HG02623 (cell line): ENCODE data around the gene PRAMEF13.
"Not testable (repeated sequence)": the region's sequence is repeated elsewhere in the genome, so short reads cannot be mapped to it uniquely, and the experiment has no call there.

Experiments
- ATAC-seq: cut with Tn5 transposase; IDR thresholded peaks from one replicate; pipeline ENCODE4 v1.9.1; 2021; ENCODE audit warnings: moderate library complexity; ENCODE audit not compliant: unreplicated experiment

PRAMEF13 gene, protein sequence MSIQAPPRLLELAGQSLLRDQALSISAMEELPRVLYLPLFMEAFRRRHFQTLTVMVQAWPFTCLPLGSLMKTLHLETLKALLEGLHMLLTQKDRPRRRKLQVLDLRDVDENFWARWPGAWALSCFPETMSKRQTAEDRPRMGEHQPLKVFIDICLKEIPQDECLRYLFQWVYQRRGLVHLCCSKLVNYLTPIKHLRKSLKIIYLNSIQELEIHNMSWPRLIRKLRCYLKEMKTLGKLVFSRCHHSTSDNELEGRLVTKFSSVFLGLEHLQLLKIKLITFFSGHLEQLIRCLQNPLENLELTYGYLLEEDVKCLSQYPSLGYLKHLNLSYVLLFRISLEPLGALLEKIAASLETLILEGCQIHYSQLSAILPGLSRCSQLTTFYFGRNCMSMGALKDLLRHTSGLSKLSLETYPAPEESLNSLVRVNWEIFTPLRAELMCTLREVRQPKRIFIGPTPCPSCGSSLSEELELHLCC

GRCh38 chr1:13201309-13201708, at the start of gene PRAMEF13:
Gene PRAMEF13 (minus strand): TSS chr1:13201409. CDS start chr1:13199589, 1,820 bp downstream.
- ATAC-seq, result not testable (repeated sequence)

GRCh38 chr1:13247122-13247521, 45.9 kb upstream of the PRAMEF13 start:
- not testable (repeated sequence) for ATAC-seq

DNA sequence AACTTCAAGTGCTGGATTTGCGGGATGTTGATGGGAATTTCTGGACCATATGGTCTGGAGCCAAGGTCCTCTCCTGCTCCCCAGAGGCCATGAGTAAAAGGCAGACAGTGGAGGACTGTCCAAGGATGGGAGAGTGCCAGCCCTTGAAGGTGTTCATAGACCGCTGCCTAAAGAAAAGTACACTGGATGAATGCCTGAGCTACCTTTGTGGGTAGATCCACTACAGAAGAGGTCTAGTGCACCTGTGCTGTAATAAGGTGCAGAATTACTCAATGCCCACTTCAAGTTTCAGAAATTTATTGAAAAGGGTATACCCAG, 45.3 kb upstream of the PRAMEF13 start:
- not testable (repeated sequence) for ATAC-seq

- not testable (repeated sequence) for ATAC-seq
These were observed 44.8 kb upstream of the PRAMEF13 start for GRCh38 chr1:13245841-13246553.

- not testable (repeated sequence) for ATAC-seq
These were observed 42.5 kb upstream of the PRAMEF13 start for GRCh38 chr1:13243536-13244263.

- not testable (repeated sequence) for ATAC-seq
These were observed 38.4 kb upstream of the PRAMEF13 start for GRCh38 chr1:13239633-13240032.

GRCh38 chr1:13237572-13237971, 36.4 kb upstream of the PRAMEF13 start:
- not testable (repeated sequence) for ATAC-seq

DNA sequence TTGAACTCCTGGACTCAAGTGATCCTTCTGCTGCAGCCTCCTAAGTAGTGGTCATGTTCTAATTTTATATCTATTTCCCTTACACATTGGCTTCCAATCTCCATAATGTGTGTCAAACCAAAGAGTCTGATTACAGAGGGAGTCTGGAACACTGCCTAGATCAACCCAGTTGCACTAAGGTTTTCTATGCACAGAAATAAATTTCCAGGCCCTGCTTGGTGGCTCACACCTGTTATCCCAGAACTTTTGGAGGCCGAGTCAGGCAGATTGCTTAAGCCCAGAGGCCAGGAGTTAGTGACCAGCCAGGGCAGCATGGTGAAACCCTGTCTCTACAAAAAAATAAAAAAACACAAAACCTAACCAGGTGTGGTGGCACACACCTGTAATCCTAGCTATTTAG, 32.8 kb upstream of the PRAMEF13 start:
- not testable (repeated sequence) for ATAC-seq

- ATAC-seq, result not testable (repeated sequence)
These were observed 30.8 kb upstream of the PRAMEF13 start for GRCh38 chr1:13232056-13232455.

GRCh38 chr1:13231061-13231750, 30.0 kb upstream of the PRAMEF13 start:
- not testable (repeated sequence) for ATAC-seq

- not testable (repeated sequence) for ATAC-seq
These were observed 29.4 kb upstream of the PRAMEF13 start for GRCh38 chr1:13230601-13231000.

- not testable (repeated sequence) for ATAC-seq
These were observed 28.9 kb upstream of the PRAMEF13 start for GRCh38 chr1:13230096-13230495.

DNA sequence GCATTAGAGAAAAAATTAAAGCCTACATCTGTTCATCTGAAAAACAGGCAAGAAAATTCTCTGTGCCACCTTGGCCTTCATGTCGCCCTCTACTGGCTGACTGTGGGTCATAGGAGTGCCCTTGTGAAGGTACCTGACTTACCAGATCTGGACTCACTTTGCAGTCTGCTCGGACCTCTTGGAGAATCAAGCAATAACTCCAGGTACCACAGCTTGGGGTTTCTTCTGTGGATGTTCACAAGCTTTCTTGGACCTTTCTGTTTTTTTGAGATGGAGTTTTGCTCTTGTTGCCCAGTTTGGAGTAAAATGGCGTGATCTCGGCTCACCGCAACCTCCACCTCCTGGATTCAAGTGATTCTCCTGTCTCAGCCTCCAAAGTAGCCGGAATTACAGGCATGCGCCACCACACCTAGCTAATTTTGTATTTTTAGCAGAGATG, 27.2 kb upstream of the PRAMEF13 start:
- no peak for ATAC-seq

- ATAC-seq, result not testable (repeated sequence)
These were observed 26.3 kb upstream of the PRAMEF13 start for GRCh38 chr1:13227271-13228055.

GRCh38 chr1:13225675-13226204, 24.5 kb upstream of the PRAMEF13 start, which contains the start of gene PRAMEF18:
Gene PRAMEF18 (minus strand): TSS chr1:13226154. CDS start chr1:13226106, 48 bp downstream.
- not testable (repeated sequence) for ATAC-seq

GRCh38 chr1:13224480-13225060, 23.4 kb upstream of the PRAMEF13 start:
- ATAC-seq, result no peak

DNA sequence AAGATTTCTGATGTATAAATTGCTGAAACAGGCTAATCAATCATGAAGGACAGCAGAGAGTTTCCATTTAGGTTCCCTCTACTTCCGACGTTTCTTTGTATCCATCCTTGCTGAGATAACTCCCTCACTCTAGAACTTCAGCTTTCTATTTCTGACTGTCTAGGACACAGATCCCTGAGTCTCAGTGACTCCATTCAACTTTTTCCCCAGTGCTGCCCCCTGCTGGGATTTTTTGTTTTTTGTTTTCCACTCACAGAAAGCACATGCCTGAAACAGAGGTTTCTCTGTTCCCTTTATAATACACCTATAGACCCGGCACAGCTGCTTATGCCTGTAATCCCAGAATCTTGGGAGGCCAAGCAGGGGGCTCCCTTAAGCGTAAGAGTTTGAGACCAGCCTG, 21.6 kb upstream of the PRAMEF13 start:
- ATAC-seq, result not testable (repeated sequence)

DNA sequence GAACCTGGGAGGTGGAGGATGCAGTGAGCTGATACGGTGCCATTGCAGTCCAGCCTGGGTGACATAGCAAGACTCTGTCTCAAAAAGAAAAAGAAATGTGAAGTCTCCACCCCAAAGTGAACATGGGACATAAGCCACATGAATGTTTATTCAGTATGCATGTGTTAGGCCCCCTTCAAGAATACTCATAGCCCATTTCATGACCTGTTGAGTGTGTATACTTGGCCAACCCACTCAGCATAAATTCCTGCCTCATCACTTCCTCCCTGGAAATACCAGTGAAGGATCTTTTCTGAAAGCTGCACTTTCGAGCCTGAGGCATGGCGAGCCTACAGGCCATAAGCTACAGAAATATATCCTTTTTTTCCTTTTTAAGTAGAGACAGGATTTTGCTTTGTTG, 18.0 kb upstream of the PRAMEF13 start:
- ATAC-seq, result not testable (repeated sequence)

DNA sequence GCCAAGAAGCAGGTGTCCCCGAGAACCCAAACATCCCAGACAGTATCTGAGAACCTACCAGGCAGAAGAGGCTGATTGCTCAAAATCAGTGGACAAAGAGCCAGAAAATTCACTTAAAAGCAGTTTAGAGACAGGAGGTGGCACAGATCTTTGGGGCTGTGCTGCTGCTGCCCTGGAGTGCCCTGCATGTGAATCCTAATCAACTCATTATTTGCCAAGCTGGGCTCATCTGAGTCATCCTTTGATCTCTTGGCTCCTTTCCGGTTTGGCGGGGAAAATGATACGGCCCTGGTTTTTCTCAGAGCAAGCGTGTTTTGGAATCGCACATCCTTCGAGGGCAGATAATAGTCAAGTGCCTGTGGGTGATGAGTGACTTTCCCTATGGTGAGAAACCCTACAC, 15.4 kb upstream of the PRAMEF13 start:
- ATAC-seq, result not testable (repeated sequence)
